Activated B cell treated with CpG ODN at 0.5 μM for 24 hours (primary cell): Measurements from ENCODE around the gene SHROOM4. TPM values are rescaled to one million over a fixed set of nuclear protein-coding genes. Genes with fewer than 3 reads are reported as not detected.

Source experiments
- ATAC-seq: fragments of 200-7000 bp; cut with Tn5 transposase; one replicate; pipeline ENCODE4 v1.10.0; 2021; ENCODE audit warnings: low read depth, mild to moderate bottlenecking, moderate library complexity
- CTCF ChIA-PET: fragments of 350-600 bp; sonication (Branson Sonifier 250); formaldehyde crosslinking; loops from one replicate; lab custom pipeline; 2021; ENCODE audit warnings: antibody characterized with exemption; lab: Charles Lee
- POLR2A ChIA-PET: fragments of 350-600 bp; sonication (Branson Sonifier 250); formaldehyde crosslinking; loops from one replicate; lab custom pipeline; 2021; ENCODE audit warnings: antibody characterized with exemption; lab: Charles Lee
- DNase-seq: peaks from one replicate; pipeline ENCODE4 v3.0.0; 2022
- H3K27ac Mint-ChIP-seq: one replicate; pipeline ENCODE4 v1.8.0; 2020; ENCODE audit warnings: mixed read lengths
- H3K27me3 Mint-ChIP-seq: one replicate; pipeline ENCODE4 v1.8.0; 2021; ENCODE audit warnings: mixed read lengths
- H3K36me3 Mint-ChIP-seq: one replicate; pipeline ENCODE4 v1.8.0; 2021; ENCODE audit warnings: low read depth, mixed read lengths
- H3K4me1 Mint-ChIP-seq: one replicate; pipeline ENCODE4 v1.8.0; 2021; ENCODE audit warnings: mixed read lengths
- H3K4me3 Mint-ChIP-seq: one replicate; pipeline ENCODE4 v1.8.0; 2020; ENCODE audit warnings: mild to moderate bottlenecking, mixed read lengths
- H3K9me3 Mint-ChIP-seq: one replicate; pipeline ENCODE4 v1.8.0; 2020; ENCODE audit warnings: mixed read lengths
- intact Hi-C: fragments of 100-400 bp; cut with micrococcal nuclease; formaldehyde crosslinking; loops from one replicate; pipeline ENCODE4 v1.15.1; 2024
- total RNA-seq: library from RNA; stranded (reverse); gene quantifications from 2 replicates; pipeline ENCODE4 v1.2.3, GENCODE V29; 2022
- TF ChIP-seq, protein P1 (sequence below): fragments of 200-600 bp; IDR thresholded peaks from one replicate; pipeline ENCODE4 v1.8.0; 2022; ENCODE audit warnings: antibody characterized with exemption, mild to moderate bottlenecking

SHROOM4 gene
- total RNA-seq, 1 donor from 2014 or later = not detected

DNA sequence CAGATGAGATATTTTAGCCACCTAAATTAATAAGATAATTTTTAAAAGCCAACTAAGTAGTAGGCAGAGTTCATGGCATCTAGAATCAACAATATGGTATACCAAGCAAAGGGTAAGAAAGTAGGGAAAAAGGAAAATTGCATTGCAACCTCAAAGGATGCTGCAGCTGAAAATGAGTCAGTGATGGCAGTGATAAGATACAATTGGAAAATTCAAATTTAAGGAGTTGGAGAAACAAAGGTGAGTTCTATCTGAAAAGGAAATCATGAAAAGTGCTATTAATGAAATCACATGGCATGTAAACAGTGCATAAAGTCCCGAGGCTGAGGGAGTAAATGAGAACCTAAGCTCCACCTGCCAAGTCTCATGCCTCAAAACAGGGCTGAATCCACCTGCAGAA is 33.9 kb downstream of the SHROOM4 start:
- H3K4me1 Mint-ChIP-seq = no peaks in the 10 kb centered on the region
- intact Hi-C loops = no loop called here
- ChIA-PET CTCF (no interaction called here), POLR2A (no interaction called here)
- H3K9me3 Mint-ChIP-seq = peaks cover 2% of the 10 kb centered on the region
- no peak for ATAC-seq
- H3K36me3 Mint-ChIP-seq = no peaks in the 10 kb centered on the region
- no peak overlapping the region for H3K4me3 Mint-ChIP-seq
- TF ChIP-seq, protein P1, sequence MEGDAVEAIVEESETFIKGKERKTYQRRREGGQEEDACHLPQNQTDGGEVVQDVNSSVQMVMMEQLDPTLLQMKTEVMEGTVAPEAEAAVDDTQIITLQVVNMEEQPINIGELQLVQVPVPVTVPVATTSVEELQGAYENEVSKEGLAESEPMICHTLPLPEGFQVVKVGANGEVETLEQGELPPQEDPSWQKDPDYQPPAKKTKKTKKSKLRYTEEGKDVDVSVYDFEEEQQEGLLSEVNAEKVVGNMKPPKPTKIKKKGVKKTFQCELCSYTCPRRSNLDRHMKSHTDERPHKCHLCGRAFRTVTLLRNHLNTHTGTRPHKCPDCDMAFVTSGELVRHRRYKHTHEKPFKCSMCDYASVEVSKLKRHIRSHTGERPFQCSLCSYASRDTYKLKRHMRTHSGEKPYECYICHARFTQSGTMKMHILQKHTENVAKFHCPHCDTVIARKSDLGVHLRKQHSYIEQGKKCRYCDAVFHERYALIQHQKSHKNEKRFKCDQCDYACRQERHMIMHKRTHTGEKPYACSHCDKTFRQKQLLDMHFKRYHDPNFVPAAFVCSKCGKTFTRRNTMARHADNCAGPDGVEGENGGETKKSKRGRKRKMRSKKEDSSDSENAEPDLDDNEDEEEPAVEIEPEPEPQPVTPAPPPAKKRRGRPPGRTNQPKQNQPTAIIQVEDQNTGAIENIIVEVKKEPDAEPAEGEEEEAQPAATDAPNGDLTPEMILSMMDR = no peak
- H3K27ac Mint-ChIP-seq = no peak overlapping the region
- peaks cover 4% of the 10 kb centered on the region for H3K27me3 Mint-ChIP-seq
- DNase-seq = no peak

DNA sequence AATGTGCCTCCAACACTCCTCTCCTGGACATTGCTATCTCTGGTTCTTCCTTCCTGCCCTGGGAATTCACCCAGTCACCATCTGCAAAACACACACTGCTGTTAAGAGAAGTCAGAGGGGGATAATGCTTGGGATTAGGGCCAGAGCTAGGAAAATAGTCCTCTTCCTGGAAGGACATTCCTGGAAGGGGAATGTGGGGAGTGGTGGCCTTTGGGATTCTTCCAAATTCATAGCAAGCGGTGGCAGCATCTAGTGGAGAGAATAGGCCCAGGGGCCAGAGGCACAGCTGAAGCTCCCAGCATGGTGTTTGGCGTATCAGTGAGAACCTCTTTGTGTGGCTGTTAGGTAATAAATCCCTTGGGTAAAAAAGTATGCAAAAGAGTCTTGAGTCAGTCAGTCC is 34.3 kb downstream of the SHROOM4 start:
- Mint-ChIP-seq H3K27ac (no peak overlapping the region), H3K27me3 (peaks cover 4% of the 10 kb centered on the region), H3K36me3 (no peaks in the 10 kb centered on the region), H3K4me1 (no peaks in the 10 kb centered on the region), H3K9me3 (peaks cover 2% of the 10 kb centered on the region), H3K4me3 (no peak overlapping the region)
- ATAC-seq = no peak
- TF ChIP-seq, protein P1 = no peak
- CTCF ChIA-PET = no interaction called here
- no peak for DNase-seq
- intact Hi-C loops = no loop called here
- POLR2A ChIA-PET = no interaction called here

DNA sequence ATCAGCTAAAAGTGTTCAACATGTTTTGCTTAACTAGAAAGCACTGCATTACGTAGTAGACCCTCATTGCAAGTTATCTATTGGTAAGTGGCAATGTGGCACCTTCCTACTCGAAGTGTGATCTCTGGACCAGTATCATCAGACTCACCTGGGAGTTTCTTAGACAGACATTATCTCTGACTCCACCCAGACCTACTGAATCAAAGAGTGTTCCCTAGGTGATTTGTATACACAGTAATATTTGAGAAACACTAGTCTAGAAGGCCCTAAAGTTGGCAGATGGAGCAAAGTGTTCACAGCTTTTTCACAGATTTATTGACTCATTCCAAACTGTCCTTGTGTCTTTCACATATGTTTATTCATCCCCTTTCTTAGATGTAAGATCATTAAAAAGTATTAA is 35.7 kb downstream of the SHROOM4 start:
- H3K4me3 Mint-ChIP-seq = no peak overlapping the region
- H3K4me1 Mint-ChIP-seq = no peaks in the 10 kb centered on the region
- CTCF ChIA-PET = no interaction called here
- no peak for ATAC-seq
- TF ChIP-seq, protein P1 = no peak
- peaks cover 2% of the 10 kb centered on the region for H3K9me3 Mint-ChIP-seq
- H3K27ac Mint-ChIP-seq = no peak overlapping the region
- H3K36me3 Mint-ChIP-seq = no peaks in the 10 kb centered on the region
- DNase-seq = no peak
- peaks cover 4% of the 10 kb centered on the region for H3K27me3 Mint-ChIP-seq
- intact Hi-C loops = no loop called here
- POLR2A ChIA-PET = no interaction called here

DNA sequence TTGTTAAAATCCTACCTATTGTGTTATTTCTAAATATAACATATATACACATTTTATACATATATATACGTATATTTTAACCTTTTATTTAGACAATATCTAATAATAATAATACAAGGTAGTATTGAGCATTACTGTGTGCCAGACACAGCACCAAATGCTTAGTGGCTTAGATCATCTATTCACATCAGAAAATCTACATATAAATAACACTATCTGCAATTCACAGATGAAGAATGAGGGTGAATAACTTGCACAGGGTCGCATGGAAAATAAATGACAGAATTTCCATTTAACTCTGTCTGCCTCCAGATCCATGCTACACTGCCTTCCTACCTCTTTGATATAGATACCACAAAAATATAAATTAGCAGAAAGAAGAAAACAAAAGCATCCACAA is 37.7 kb downstream of the SHROOM4 start:
- ChIA-PET POLR2A (no interaction called here), CTCF (no interaction called here)
- Mint-ChIP-seq H3K4me1 (no peaks in the 10 kb centered on the region), H3K27ac (no peak overlapping the region), H3K27me3 (peaks cover 4% of the 10 kb centered on the region), H3K9me3 (peaks cover 2% of the 10 kb centered on the region), H3K4me3 (no peak overlapping the region), H3K36me3 (no peaks in the 10 kb centered on the region)
- intact Hi-C loops = no loop called here
- DNase-seq = no peak
- TF ChIP-seq, protein P1 = no peak
- no peak for ATAC-seq

DNA sequence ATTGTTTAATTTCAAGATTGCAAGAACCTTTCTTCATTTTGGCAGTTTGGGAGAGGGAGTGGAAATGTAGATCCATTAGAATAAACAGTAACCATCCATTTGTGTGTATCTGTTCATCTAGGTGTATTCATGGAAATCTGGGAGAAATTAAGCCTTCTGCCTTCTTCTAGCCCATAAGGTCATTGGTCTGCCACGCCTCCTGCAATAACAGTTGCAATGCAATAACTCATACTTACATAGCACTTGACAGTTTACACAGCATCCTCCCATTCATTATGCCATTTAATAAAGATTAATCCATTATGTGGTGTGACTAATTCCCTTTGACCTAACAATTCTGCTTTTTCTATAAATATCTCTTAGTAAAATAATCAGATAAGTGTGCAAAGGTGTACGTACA is 42.6 kb downstream of the SHROOM4 start:
- TF ChIP-seq, protein P1 = no peak
- CTCF ChIA-PET = no interaction called here
- intact Hi-C loops = no loop called here
- no peak overlapping the region for H3K4me3 Mint-ChIP-seq
- no peak overlapping the region for H3K27ac Mint-ChIP-seq
- H3K36me3 Mint-ChIP-seq = no peaks in the 10 kb centered on the region
- no peaks in the 10 kb centered on the region for H3K27me3 Mint-ChIP-seq
- ATAC-seq (no peak), DNase-seq (no peak)
- no peaks in the 10 kb centered on the region for H3K9me3 Mint-ChIP-seq
- POLR2A ChIA-PET = no interaction called here
- H3K4me1 Mint-ChIP-seq = no peaks in the 10 kb centered on the region
